H1 (cell line): Measurements from ENCODE around the gene PTPN5. TPM values are rescaled to one million over a fixed set of nuclear protein-coding genes. Genes with fewer than 3 reads are reported as not detected.
A peak's percentile ranks its signal among the peaks of the same experiment; 100 is the strongest.

ENCODE experiments used
- CTCF ChIA-PET: fragments of 300-600 bp; sonication (Branson Sonifier 250); formaldehyde crosslinking; loops from one replicate; lab custom pipeline; 2021; ENCODE audit not compliant: partially characterized antibody; lab: Charles Lee
- POLR2A ChIA-PET: fragments of 300-600 bp; sonication (Branson Sonifier 250); formaldehyde crosslinking; loops from one replicate; lab custom pipeline; 2021; ENCODE audit warnings: inconsistent platforms; ENCODE audit not compliant: partially characterized antibody; lab: Charles Lee
- DNase-seq, 2 experiments: peaks; one replicate each; pipeline versions ENCODE4 v3.0.0 to v3.0.0-alpha.2; 2010 to 2022; ENCODE audit warnings: low spot score in 2 of 2, low read depth in 1 of 2, mixed read lengths in 1 of 2
- FAIRE-seq: peaks from 2 replicates; lab custom pipeline; 2011; peaks lifted over from hg19 to GRCh38; lab: Jason Lieb, UNC
- H2AFZ ChIP-seq: 2 replicates; pipeline ENCODE4 v1.8.1; 2012; ENCODE audit warnings: low read length, inconsistent platforms
- H2AK5ac ChIP-seq: 2 replicates; pipeline ENCODE4 v1.6.1; 2013; ENCODE audit warnings: low read depth, low read length
- H2BK120ac ChIP-seq: replicated peaks from 2 replicates; pipeline ENCODE3; 2013; ENCODE audit warnings: low read depth, low read length, inconsistent platforms
- H2BK12ac ChIP-seq: 2 replicates; pipeline ENCODE4 v1.6.1; 2013; ENCODE audit warnings: low read depth, low read length
- H2BK15ac ChIP-seq: 2 replicates; pipeline ENCODE4 v1.6.1; 2013; ENCODE audit warnings: low read length
- H2BK20ac ChIP-seq: 2 replicates; pipeline ENCODE4 v1.6.1; 2013; ENCODE audit warnings: low read length
- H2BK5ac ChIP-seq: 2 replicates; pipeline ENCODE4 v1.6.1; 2013; ENCODE audit warnings: low read depth, low read length
- H3K14ac ChIP-seq: 2 replicates; pipeline ENCODE4 v1.6.1; 2013; ENCODE audit warnings: inconsistent platforms; ENCODE audit not compliant: insufficient read length
- H3K18ac ChIP-seq: 2 replicates; pipeline ENCODE4 v1.6.1; 2013; ENCODE audit warnings: low read length; ENCODE audit errors: extremely low read depth
- H3K23ac ChIP-seq: 2 replicates; pipeline ENCODE4 v1.6.1; 2013; ENCODE audit warnings: inconsistent platforms; ENCODE audit not compliant: insufficient read length
- H3K23me2 ChIP-seq: 2 replicates; pipeline ENCODE4 v1.6.1; 2013; ENCODE audit warnings: low read depth, low read length
- H3K27ac ChIP-seq: 2 replicates; pipeline ENCODE4 v1.6.1; 2011; ENCODE audit warnings: low read depth, low read length, inconsistent platforms
- H3K27me3 ChIP-seq, 4 experiments: replicated peaks in 1 of 4; 1 replicate in 1 of 4; 2 replicates in 3 of 4; pipeline versions ENCODE4 v1.6.1 to v1.8.1; 2011 to 2013; ENCODE audit warnings: low read length in 3 of 4, mild to moderate bottlenecking in 3 of 4, inconsistent platforms in 2 of 4, mixed read lengths in 2 of 4, moderate library complexity in 1 of 4; ENCODE audit not compliant: control insufficient read depth in 3 of 4, insufficient read depth in 3 of 4; ENCODE audit errors: extremely low read depth in 1 of 4
- H3K36me3 ChIP-seq, 4 experiments: 2 replicates each; pipeline versions ENCODE4 v1.6.1 to v1.8.1; 2011 to 2013; ENCODE audit warnings: mild to moderate bottlenecking in 4 of 4, low read length in 3 of 4, moderate library complexity in 2 of 4, control low read depth in 1 of 4, inconsistent platforms in 1 of 4; ENCODE audit not compliant: insufficient read depth in 4 of 4, control insufficient read depth in 2 of 4
- H3K4ac ChIP-seq: replicated peaks from 2 replicates; pipeline ENCODE3; 2013; ENCODE audit warnings: low read length, low read depth, mixed read lengths, inconsistent platforms; ENCODE audit not compliant: insufficient read length
- H3K4me1 ChIP-seq, 4 experiments: replicated peaks in 1 of 4; 1 replicate in 1 of 4; 2 replicates in 3 of 4; pipeline versions ENCODE4 v1.6.1 to v1.8.1; 2011 to 2013; ENCODE audit warnings: low read length in 3 of 4, inconsistent platforms in 2 of 4, mixed read lengths in 1 of 4; ENCODE audit not compliant: insufficient read depth in 4 of 4, control insufficient read depth in 3 of 4
- H3K4me2 ChIP-seq, 2 experiments: 2 replicates each; pipeline versions ENCODE4 v1.6.1 to v1.8.1; 2011 to 2013; ENCODE audit warnings: low read depth in 2 of 2, low read length in 2 of 2, control low read depth in 1 of 2, inconsistent platforms in 1 of 2, mild to moderate bottlenecking in 1 of 2; ENCODE audit not compliant: insufficient read depth in 1 of 2
- H3K4me3 ChIP-seq, 4 experiments: fragments of 200-600, 300-600 bp in 1 of 4; sonication (generic), shearing (Covaris generic), sonication (Bioruptor Twin) in 1 of 4; 2 replicates each; pipeline versions ENCODE4 v1.5.1 to v1.8.1; 2011 to 2016; ENCODE audit warnings: low read length in 4 of 4, low read depth in 3 of 4, control low read depth in 2 of 4, inconsistent platforms in 2 of 4, mild to moderate bottlenecking in 2 of 4, mixed read lengths in 1 of 4, moderate library complexity in 1 of 4; ENCODE audit not compliant: insufficient read depth in 2 of 4; ENCODE audit errors: extremely low read depth in 1 of 4
- H3K56ac ChIP-seq: replicated peaks from 2 replicates; pipeline ENCODE3; 2013; ENCODE audit warnings: low read depth, mild to moderate bottlenecking, mixed read lengths, low read length, inconsistent platforms; ENCODE audit not compliant: insufficient read length
- H3K79me1 ChIP-seq: 2 replicates; pipeline ENCODE4 v1.6.1; 2013; ENCODE audit warnings: low read depth, low read length, control low read depth
- H3K79me2 ChIP-seq, 2 experiments: 2 replicates each; pipeline versions ENCODE4 v1.6.1 to v1.8.1; 2012 to 2013; ENCODE audit warnings: low read length in 2 of 2, mild to moderate bottlenecking in 2 of 2, inconsistent platforms in 1 of 2; ENCODE audit not compliant: insufficient read depth in 2 of 2, control insufficient read depth in 1 of 2
- H3K9ac ChIP-seq, 4 experiments: replicated peaks in 1 of 4; 1 replicate in 1 of 4; 2 replicates in 3 of 4; pipeline versions ENCODE4 v1.6.1 to v1.8.1; 2011 to 2013; ENCODE audit warnings: low read depth in 3 of 4, low read length in 3 of 4, control low read depth in 2 of 4, mild to moderate bottlenecking in 2 of 4, moderate library complexity in 2 of 4, inconsistent platforms in 1 of 4; ENCODE audit errors: extremely low read depth in 1 of 4
- H3K9me3 ChIP-seq, 2 experiments: 2 replicates each; pipeline versions ENCODE4 v1.6.1 to v1.8.1; 2012 to 2013; ENCODE audit warnings: mild to moderate bottlenecking in 2 of 2, moderate library complexity in 2 of 2, control low read depth in 1 of 2, inconsistent platforms in 1 of 2, low read depth in 1 of 2, low read length in 1 of 2, mixed read lengths in 1 of 2; ENCODE audit not compliant: insufficient read depth in 2 of 2
- H4K20me1 ChIP-seq, 2 experiments: replicated peaks in 1 of 2; 2 replicates each; pipeline versions ENCODE3 to v1.8.1; 2011 to 2013; ENCODE audit warnings: inconsistent platforms in 2 of 2, low read length in 2 of 2, mild to moderate bottlenecking in 1 of 2; ENCODE audit not compliant: insufficient read depth in 2 of 2, control insufficient read depth in 1 of 2
- H4K5ac ChIP-seq: 2 replicates; pipeline ENCODE4 v1.6.1; 2013; ENCODE audit warnings: low read length, low read depth, mixed read lengths, inconsistent platforms; ENCODE audit not compliant: insufficient read length
- H4K8ac ChIP-seq: 2 replicates; pipeline ENCODE4 v1.8.0; 2013; ENCODE audit warnings: mild to moderate bottlenecking, moderate library complexity, low read length, inconsistent platforms; ENCODE audit not compliant: insufficient read depth; ENCODE audit errors: extremely low read depth
- H4K91ac ChIP-seq: replicated peaks from 2 replicates; pipeline ENCODE3; 2013; ENCODE audit warnings: low read length, mixed read lengths, inconsistent platforms; ENCODE audit not compliant: insufficient read length
- ASH2L ChIP-seq: fragments of 200-600, 300-600 bp; sonication (generic); IDR thresholded peaks from one replicate; pipeline ENCODE4 v1.7.1; 2017; ENCODE audit warnings: low read length
- CREB1 ChIP-seq: IDR thresholded peaks from 2 replicates; pipeline ENCODE4 v1.6.1; 2012; ENCODE audit warnings: inconsistent platforms
- CTCF ChIP-seq, 3 experiments: IDR thresholded peaks; 1 replicate in 2 of 3; 2 replicates in 1 of 3; pipeline versions ENCODE4 v1.5.1 to v1.6.1; 2011; ENCODE audit warnings: low read length in 3 of 3, mild to moderate bottlenecking in 3 of 3, inconsistent platforms in 2 of 3, low read depth in 1 of 3, moderate library complexity in 1 of 3; ENCODE audit not compliant: insufficient read depth in 1 of 3; ENCODE audit errors: control extremely low read depth in 1 of 3
- EZH2 ChIP-seq: fragments of 200-600 bp; sonication (generic); IDR thresholded peaks from 2 replicates; pipeline ENCODE4 v1.7.1; 2012; ENCODE audit warnings: low read depth, mild to moderate bottlenecking, moderate library complexity, low read length, inconsistent platforms; ENCODE audit not compliant: severe bottlenecking
- FOSL1 ChIP-seq: IDR thresholded peaks from 2 replicates; pipeline ENCODE4 v1.6.1; 2011; ENCODE audit warnings: mild to moderate bottlenecking, low read depth, low read length, moderate library complexity; ENCODE audit not compliant: insufficient read depth
- GTF2F1 ChIP-seq: IDR thresholded peaks from 2 replicates; pipeline ENCODE4 v1.6.1; 2012; ENCODE audit warnings: low read depth, low read length, improper control_type of control experiment, borderline replicate concordance
- MAX ChIP-seq: IDR thresholded peaks from 2 replicates; pipeline ENCODE4 v1.6.1; 2012; ENCODE audit warnings: inconsistent platforms
- RXRA ChIP-seq: IDR thresholded peaks from 2 replicates; pipeline ENCODE4 v1.6.1; 2011; ENCODE audit warnings: low read depth, mild to moderate bottlenecking, low read length, moderate library complexity; ENCODE audit not compliant: insufficient read depth
- SIRT6 ChIP-seq: IDR thresholded peaks from one replicate; pipeline ENCODE4 v1.7.1; 2012; ENCODE audit warnings: low read length, inconsistent platforms
- SP1 ChIP-seq: IDR thresholded peaks from 2 replicates; pipeline ENCODE4 v1.6.1; 2011; ENCODE audit warnings: low read depth, low read length
- SUZ12 ChIP-seq: fragments of 200-600 bp; sonication (generic); IDR thresholded peaks from 2 replicates; pipeline ENCODE4 v1.6.1; 2012; ENCODE audit warnings: mild to moderate bottlenecking, inconsistent platforms, low read length, moderate library complexity, mixed read lengths
- TBP ChIP-seq: IDR thresholded peaks from 2 replicates; pipeline ENCODE4 v1.6.1; 2011; ENCODE audit warnings: low read depth, low read length, improper control_type of control experiment
- WGBS, 2 experiments: shearing (Covaris generic) in 1 of 2; methylation state at CpG; one replicate each; pipeline versions ENCODE4 v1.1.6 to v1.1.7; 2013 to 2015; ENCODE audit warnings: low lambda C conversion rate in 2 of 2, mixed read lengths in 2 of 2, inconsistent platforms in 1 of 2, low coverage in 1 of 2, missing lambda C conversion rate in 1 of 2; ENCODE audit not compliant: insufficient replicate concordance in 2 of 2, insufficient coverage in 1 of 2, insufficient read length in 1 of 2; ENCODE audit errors: extremely low coverage in 1 of 2, missing lambda C conversion rate in 1 of 2; 5-methylcytosine and 5-hydroxymethylcytosine counted together
- polyA plus RNA-seq, 7 experiments: library from polyadenylated mRNA; depleted of rRNA in 3 of 7; stranded (reverse) in 5 of 7; unstranded in 2 of 7; fragments of >200 nt in 5 of 7; fragments of 200-250 nt in 2 of 7; gene quantifications; 1 replicate in 5 of 7; 2 replicates in 1 of 7; 4 replicates in 1 of 7; pipeline versions ENCODE4 v1.2.1 to v1.2.3, GENCODE V29; 2011 to 2013; ENCODE audit warnings: missing spikeins in 2 of 7, mixed read lengths in 2 of 7
- total RNA-seq: library from RNA; stranded (reverse); fragmentation: NEBNext Ultra II Directional; extraction: Animal tissue kit (Norgen Biotek cat#: 25700); gene quantifications from 2 replicates; pipeline ENCODE4 v1.2.1, GENCODE V29; 2021

The PTPN5 gene
- total and polyA plus RNA-seq, 2 of the 8 experiments (the other 6 are each of a cell fraction or from before 2014, with no cell fraction given) = 8.4 to 12.9 TPM

- H3K56ac ChIP-seq = no peak overlapping the region
- 0 out of 2 replicates have a peak overlapping the region, but pooled peaks have one; percentile 54 for H2BK15ac ChIP-seq
- H4K91ac ChIP-seq = no peak overlapping the region
- H3K27ac ChIP-seq = no peak overlapping the region; the same call in 1 of the 2 replicates
- no peaks in the 10 kb centered on the region for H3K9me3 ChIP-seq
- H3K9ac ChIP-seq = no peak overlapping the region
- no peak overlapping the region for H2BK20ac ChIP-seq
- H4K8ac ChIP-seq = no peak overlapping the region; the same call in 1 of the 2 replicates
- no peak overlapping the region for H2BK120ac ChIP-seq
- H3K23ac ChIP-seq = no peak overlapping the region
- no peaks in the 10 kb centered on the region for H3K23me2 ChIP-seq
- H3K79me1 ChIP-seq = no peaks in the 10 kb centered on the region
- H3K18ac ChIP-seq = no peak overlapping the region
- no peak overlapping the region for H3K4me3 ChIP-seq
- no peak overlapping the region for H3K4ac ChIP-seq
- H2AK5ac ChIP-seq = no peak overlapping the region
- H3K27me3 ChIP-seq = no peaks in the 10 kb centered on the region
- no peaks in the 10 kb centered on the region; a peak in 1 of 8 replicates for H3K36me3 ChIP-seq
- TF ChIP-seq SIRT6 = no peak
- no peak for TF ChIP-seq RXRA
- TF ChIP-seq CREB1 = no peak
- no peak for TF ChIP-seq GTF2F1
- TF ChIP-seq SP1 = no peak
- TF ChIP-seq SUZ12 = no peak
- TF ChIP-seq CTCF (IDR thresholded peaks at IDR 0.05; ENCODE audit: control extremely low read depth in 1 of 3, insufficient read depth in 1 of 3, low read depth in 1 of 3, low read length in 3 of 3) = no peak
- TF ChIP-seq FOSL1 = no peak
- TF ChIP-seq ASH2L = no peak
- no peak for TF ChIP-seq TBP
- no peak for TF ChIP-seq EZH2
- no peak for TF ChIP-seq MAX
- H4K5ac ChIP-seq = no peak overlapping the region
- H2AFZ ChIP-seq = no peak overlapping the region
- POLR2A ChIA-PET = interaction anchor here (1.0 to 1.5 kb wide), 3 partner anchors 8 to 30 kb away, joined by 3 read pairs; partner anchors contain the start of gene TMEM86A
- 97% methylated on average over 13 of the region's 13 CpGs; no CpG with 5 or more reads in 1 of the 2 experiments for WGBS, 2 experiments
- no peak overlapping the region for H2BK12ac ChIP-seq
- no peaks in the 10 kb centered on the region for H3K79me2 ChIP-seq
- CTCF ChIA-PET = interaction anchor here (0.8 to 11.9 kb wide), 20 partner anchors 10 to 144 kb away, joined by 3 to 225 read pairs (median 8); no protein-coding TSS in a partner anchor
- H4K20me1 ChIP-seq = no peaks in the 10 kb centered on the region
- no peak overlapping the region for H3K14ac ChIP-seq
- no peak for DNase-seq
- no peak for FAIRE-seq
- H3K4me2 ChIP-seq = no peak overlapping the region
- H2BK5ac ChIP-seq = no peak overlapping the region
- H3K4me1 ChIP-seq = peaks cover 0 to 20% (median 14%) of the 10 kb centered on the region in 4 experiments; a peak in 5 of 7 replicates
These were observed 62.9 kb downstream of the PTPN5 start for GRCh38 chr11:18728658-18729057.
